K562 (cell line): ENCODE results near the gene L3MBTL3. TPM values are rescaled to one million over a fixed set of nuclear protein-coding genes. Genes with fewer than 3 reads are reported as not detected.

Experiments used
- FOXK1 ChIP-seq: sonication (generic); formaldehyde crosslinking; IDR thresholded peaks from 2 replicates; pipeline ENCODE4 v1.8.0; 2022; ENCODE audit warnings: missing genetic modification reagents, mild to moderate bottlenecking, borderline replicate concordance
- GATA2 ChIP-seq: sonication (generic); formaldehyde crosslinking; IDR thresholded peaks from 2 replicates; pipeline ENCODE4 v1.4.0; 2020; ENCODE audit warnings: mild to moderate bottlenecking, missing genetic modification reagents
- GTF2A2 ChIP-seq: IDR thresholded peaks from 2 replicates; pipeline ENCODE4 v1.6.1; 2016; ENCODE audit warnings: mild to moderate bottlenecking, missing genetic modification characterization, missing compliant biosample characterization
- KDM4B ChIP-seq, 2 experiments: fragments of 450-650 bp in 1 of 2; sonication (generic) in 1 of 2; IDR thresholded peaks; 2 replicates each; pipeline ENCODE4 v1.6.1; 2016 to 2017; ENCODE audit warnings: borderline replicate concordance in 2 of 2, antibody characterized with exemption in 1 of 2, low read depth in 1 of 2, mild to moderate bottlenecking in 1 of 2
- KLF16 ChIP-seq: IDR thresholded peaks from 2 replicates; pipeline ENCODE4 v1.6.1; 2016; ENCODE audit warnings: antibody characterized with exemption
- MEF2D ChIP-seq: conservative IDR thresholded peaks from 2 replicates; pipeline ENCODE4 v1.6.1; 2016; ENCODE audit warnings: low read depth, missing genetic modification characterization, missing compliant biosample characterization
- MIER1 ChIP-seq: fragments of 450-650 bp; IDR thresholded peaks from 2 replicates; pipeline ENCODE4 v1.6.1; 2016; ENCODE audit warnings: antibody characterized with exemption, mild to moderate bottlenecking, low read depth
- NFE2L1 ChIP-seq: fragments of 450-650 bp; IDR thresholded peaks from 2 replicates; pipeline ENCODE4 v1.6.1; 2016; ENCODE audit warnings: missing genetic modification characterization, low read depth, mild to moderate bottlenecking, missing compliant biosample characterization, moderate library complexity, borderline replicate concordance
- RAD21 ChIP-seq, 2 experiments: fragments of 250-450 bp in 1 of 2; fragments of 450-650 bp in 1 of 2; sonication (Bioruptor Pico) in 1 of 2; formaldehyde crosslinking in 1 of 2; IDR thresholded peaks in 1 of 2; conservative IDR thresholded peaks in 1 of 2; 2 replicates each; pipeline versions ENCODE4 v1.4.0 to v1.8.0; 2020 to 2022; ENCODE audit warnings: mild to moderate bottlenecking in 2 of 2, moderate library complexity in 1 of 2
- TAF15 ChIP-seq: fragments of 200-400 bp; formaldehyde crosslinking; IDR thresholded peaks from 2 replicates; pipeline ENCODE4 v1.6.1; 2017; ENCODE audit warnings: mild to moderate bottlenecking, low read depth, low read length, moderate library complexity
- TOE1 ChIP-seq, 2 experiments: fragments of 450-650 bp in 1 of 2; sonication (generic) in 1 of 2; formaldehyde crosslinking in 1 of 2; IDR thresholded peaks; 2 replicates each; pipeline versions ENCODE4 v1.7.1 to v1.8.0; 2016 to 2022; ENCODE audit warnings: borderline replicate concordance in 2 of 2, mild to moderate bottlenecking in 2 of 2, antibody characterized with exemption in 1 of 2, inconsistent platforms in 1 of 2, low read depth in 1 of 2, missing genetic modification reagents in 1 of 2, moderate library complexity in 1 of 2
- ZNF408 ChIP-seq: fragments of 250-450 bp; sonication (Bioruptor Pico); IDR thresholded peaks from 2 replicates; pipeline ENCODE4 v1.4.0; 2020; ENCODE audit warnings: low read depth, mild to moderate bottlenecking, moderate library complexity
- ZNF589 ChIP-seq: fragments of 200-800 bp; sonication (Bioruptor generic); IDR thresholded peaks from 2 replicates; pipeline ENCODE4 v1.6.1; 2016; ENCODE audit warnings: low read depth, missing genetic modification characterization, missing compliant biosample characterization
- ZNF696 ChIP-seq: fragments of 250-450 bp; sonication (Bioruptor Pico); conservative IDR thresholded peaks from 2 replicates; pipeline ENCODE4 v1.4.0; 2020; ENCODE audit warnings: mild to moderate bottlenecking, moderate library complexity
- polyA plus RNA-seq, 8 experiments: library from polyadenylated mRNA; depleted of rRNA in 4 of 8; stranded (reverse) in 5 of 8; unstranded in 3 of 8; fragments of >200 nt; fragmentation: Nextera tagmentation in 2 of 8; fragmentation: Illumina TruSeq in 1 of 8; extraction: Ambion mirVana in 2 of 8; extraction: Trizol in 1 of 8; gene quantifications; 2 replicates each; pipeline versions ENCODE4 v1.2.1 to v1.2.3, GENCODE V29; 2011 to 2014; ENCODE audit warnings: inconsistent platforms in 1 of 8, missing spikeins in 1 of 8
- total RNA-seq, 7 experiments: library from RNA; depleted of rRNA in 6 of 7; stranded (reverse); fragments of >200 nt in 6 of 7; fragmentation: Illumina TruSeq in 2 of 7; extraction: Trizol in 2 of 7; gene quantifications; 2 replicates each; pipeline versions ENCODE4 v1.2.1 to v1.2.3, GENCODE V29; 2011 to 2021; ENCODE audit warnings: low replicate concordance in 1 of 7
- TF ChIP-seq, protein P1 (sequence below): fragments of 250-450 bp; sonication (Bioruptor Pico); IDR thresholded peaks from 2 replicates; pipeline ENCODE4 v1.5.0; 2021
- TF ChIP-seq, protein P2 (sequence below): fragments of 450-650 bp; IDR thresholded peaks from 2 replicates; pipeline ENCODE4 v1.6.1; 2016; ENCODE audit warnings: missing biosample characterization, missing genetic modification characterization
- TF ChIP-seq, protein P3 (sequence below): fragments of 200-800 bp; sonication (Bioruptor generic); IDR thresholded peaks from 2 replicates; pipeline ENCODE4 v1.6.1; 2017; ENCODE audit warnings: missing genetic modification characterization, missing compliant biosample characterization
- TF ChIP-seq, protein P4 (sequence below), 3 experiments: fragments of 200-800 bp in 1 of 3; fragments of 250-450 bp in 1 of 3; fragments of 450-650 bp in 1 of 3; sonication (Bioruptor Pico) in 1 of 3; sonication (Bioruptor generic) in 1 of 3; formaldehyde crosslinking in 1 of 3; IDR thresholded peaks; 2 replicates each; pipeline versions ENCODE4 v1.6.1 to v1.8.0; 2016 to 2022; ENCODE audit warnings: mild to moderate bottlenecking in 2 of 3, missing genetic modification characterization in 2 of 3, missing compliant biosample characterization in 1 of 3, moderate library complexity in 1 of 3
- TF ChIP-seq, protein P5 (sequence below): IDR thresholded peaks from 2 replicates; pipeline ENCODE4 v1.6.1; 2014; ENCODE audit warnings: antibody characterized with exemption

L3MBTL3 gene
- total and polyA plus RNA-seq, 9 of the 15 experiments (the other 6 are each of a cell fraction or from before 2014, with no cell fraction given): 0.83 to 6.9 (median 5.4) TPM

DNA sequence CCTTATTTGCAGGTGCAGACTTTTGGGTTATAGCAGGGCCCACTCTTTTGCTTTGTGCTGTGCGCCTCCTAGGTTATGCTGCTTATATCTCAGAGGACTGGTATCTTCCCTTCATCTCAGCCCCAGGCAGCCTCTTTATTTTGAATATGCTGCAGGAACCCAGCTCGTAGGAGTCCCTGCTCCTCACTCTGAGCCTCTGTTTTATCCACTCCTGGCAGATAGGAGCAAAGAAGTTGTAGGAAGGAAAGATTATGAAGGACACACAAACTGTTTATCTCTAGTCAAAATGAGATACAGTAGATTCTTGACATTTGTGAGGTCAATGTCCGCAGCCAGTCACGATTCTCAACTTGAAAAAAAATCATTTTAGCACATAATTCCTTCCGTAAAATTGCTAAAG lies 15.6 kb downstream of the L3MBTL3 start (continued):
- TF ChIP-seq FOXK1 (CRISPR knock-in tag) (no peak), ZNF408 (CRISPR knock-in tag) (no peak), ZNF696 (CRISPR knock-in tag) (no peak), ZNF589 (CRISPR knock-in tag) (no peak), TAF15 (no peak), TOE1 (IDR thresholded peaks at IDR 0.05; ENCODE audit: borderline replicate concordance) (no peak), TOE1 (CRISPR knock-in tag; IDR thresholded peaks at IDR 0.05; ENCODE audit: borderline replicate concordance, low read depth) (no peak), KDM4B (IDR thresholded peaks at IDR 0.05; ENCODE audit: borderline replicate concordance in 2 of 2, low read depth in 1 of 2) (no peak), RAD21 (CRISPR knock-in tag; conservative IDR thresholded peaks at IDR 0.05 in 1 of 2, IDR thresholded peaks at IDR 0.05 in 1 of 2) (no peak), NFE2L1 (tag) (no peak), GATA2 (0 out of 2 replicates have a peak, but pooled peaks have one; percentile 15), MIER1 (no peak), KLF16 (peak; percentile 30; the same call in 1 of the 2 replicates), GTF2A2 (tag) (no peak), MEF2D (tag) (no peak)
- TF ChIP-seq, protein P1, sequence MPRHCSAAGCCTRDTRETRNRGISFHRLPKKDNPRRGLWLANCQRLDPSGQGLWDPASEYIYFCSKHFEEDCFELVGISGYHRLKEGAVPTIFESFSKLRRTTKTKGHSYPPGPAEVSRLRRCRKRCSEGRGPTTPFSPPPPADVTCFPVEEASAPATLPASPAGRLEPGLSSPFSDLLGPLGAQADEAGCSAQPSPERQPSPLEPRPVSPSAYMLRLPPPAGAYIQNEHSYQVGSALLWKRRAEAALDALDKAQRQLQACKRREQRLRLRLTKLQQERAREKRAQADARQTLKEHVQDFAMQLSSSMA (CRISPR knock-in tag): no peak
- TF ChIP-seq, protein P2, sequence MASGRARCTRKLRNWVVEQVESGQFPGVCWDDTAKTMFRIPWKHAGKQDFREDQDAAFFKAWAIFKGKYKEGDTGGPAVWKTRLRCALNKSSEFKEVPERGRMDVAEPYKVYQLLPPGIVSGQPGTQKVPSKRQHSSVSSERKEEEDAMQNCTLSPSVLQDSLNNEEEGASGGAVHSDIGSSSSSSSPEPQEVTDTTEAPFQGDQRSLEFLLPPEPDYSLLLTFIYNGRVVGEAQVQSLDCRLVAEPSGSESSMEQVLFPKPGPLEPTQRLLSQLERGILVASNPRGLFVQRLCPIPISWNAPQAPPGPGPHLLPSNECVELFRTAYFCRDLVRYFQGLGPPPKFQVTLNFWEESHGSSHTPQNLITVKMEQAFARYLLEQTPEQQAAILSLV (tag): no peak
- TF ChIP-seq, protein P3, sequence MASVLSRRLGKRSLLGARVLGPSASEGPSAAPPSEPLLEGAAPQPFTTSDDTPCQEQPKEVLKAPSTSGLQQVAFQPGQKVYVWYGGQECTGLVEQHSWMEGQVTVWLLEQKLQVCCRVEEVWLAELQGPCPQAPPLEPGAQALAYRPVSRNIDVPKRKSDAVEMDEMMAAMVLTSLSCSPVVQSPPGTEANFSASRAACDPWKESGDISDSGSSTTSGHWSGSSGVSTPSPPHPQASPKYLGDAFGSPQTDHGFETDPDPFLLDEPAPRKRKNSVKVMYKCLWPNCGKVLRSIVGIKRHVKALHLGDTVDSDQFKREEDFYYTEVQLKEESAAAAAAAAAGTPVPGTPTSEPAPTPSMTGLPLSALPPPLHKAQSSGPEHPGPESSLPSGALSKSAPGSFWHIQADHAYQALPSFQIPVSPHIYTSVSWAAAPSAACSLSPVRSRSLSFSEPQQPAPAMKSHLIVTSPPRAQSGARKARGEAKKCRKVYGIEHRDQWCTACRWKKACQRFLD (CRISPR knock-in tag): no peak
- TF ChIP-seq, protein P4, sequence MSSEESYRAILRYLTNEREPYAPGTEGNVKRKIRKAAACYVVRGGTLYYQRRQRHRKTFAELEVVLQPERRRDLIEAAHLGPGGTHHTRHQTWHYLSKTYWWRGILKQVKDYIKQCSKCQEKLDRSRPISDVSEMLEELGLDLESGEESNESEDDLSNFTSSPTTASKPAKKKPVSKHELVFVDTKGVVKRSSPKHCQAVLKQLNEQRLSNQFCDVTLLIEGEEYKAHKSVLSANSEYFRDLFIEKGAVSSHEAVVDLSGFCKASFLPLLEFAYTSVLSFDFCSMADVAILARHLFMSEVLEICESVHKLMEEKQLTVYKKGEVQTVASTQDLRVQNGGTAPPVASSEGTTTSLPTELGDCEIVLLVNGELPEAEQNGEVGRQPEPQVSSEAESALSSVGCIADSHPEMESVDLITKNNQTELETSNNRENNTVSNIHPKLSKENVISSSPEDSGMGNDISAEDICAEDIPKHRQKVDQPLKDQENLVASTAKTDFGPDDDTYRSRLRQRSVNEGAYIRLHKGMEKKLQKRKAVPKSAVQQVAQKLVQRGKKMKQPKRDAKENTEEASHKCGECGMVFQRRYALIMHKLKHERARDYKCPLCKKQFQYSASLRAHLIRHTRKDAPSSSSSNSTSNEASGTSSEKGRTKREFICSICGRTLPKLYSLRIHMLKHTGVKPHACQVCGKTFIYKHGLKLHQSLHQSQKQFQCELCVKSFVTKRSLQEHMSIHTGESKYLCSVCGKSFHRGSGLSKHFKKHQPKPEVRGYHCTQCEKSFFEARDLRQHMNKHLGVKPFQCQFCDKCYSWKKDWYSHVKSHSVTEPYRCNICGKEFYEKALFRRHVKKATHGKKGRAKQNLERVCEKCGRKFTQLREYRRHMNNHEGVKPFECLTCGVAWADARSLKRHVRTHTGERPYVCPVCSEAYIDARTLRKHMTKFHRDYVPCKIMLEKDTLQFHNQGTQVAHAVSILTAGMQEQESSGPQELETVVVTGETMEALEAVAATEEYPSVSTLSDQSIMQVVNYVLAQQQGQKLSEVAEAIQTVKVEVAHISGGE (CRISPR knock-in tag; IDR thresholded peaks at IDR 0.05): peak in 1 of 3 experiments; percentile 86; a peak in 2 of 6 replicates
- TF ChIP-seq, protein P5, sequence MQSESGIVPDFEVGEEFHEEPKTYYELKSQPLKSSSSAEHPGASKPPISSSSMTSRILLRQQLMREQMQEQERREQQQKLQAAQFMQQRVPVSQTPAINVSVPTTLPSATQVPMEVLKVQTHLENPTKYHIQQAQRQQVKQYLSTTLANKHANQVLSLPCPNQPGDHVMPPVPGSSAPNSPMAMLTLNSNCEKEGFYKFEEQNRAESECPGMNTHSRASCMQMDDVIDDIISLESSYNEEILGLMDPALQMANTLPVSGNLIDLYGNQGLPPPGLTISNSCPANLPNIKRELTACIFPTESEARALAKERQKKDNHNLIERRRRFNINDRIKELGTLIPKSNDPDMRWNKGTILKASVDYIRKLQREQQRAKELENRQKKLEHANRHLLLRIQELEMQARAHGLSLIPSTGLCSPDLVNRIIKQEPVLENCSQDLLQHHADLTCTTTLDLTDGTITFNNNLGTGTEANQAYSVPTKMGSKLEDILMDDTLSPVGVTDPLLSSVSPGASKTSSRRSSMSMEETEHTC: no peak
